ENCODE data around the gene SMTNL2.
A peak's percentile ranks its signal among the peaks of the same experiment; 100 is the strongest.
"Not testable (repeated sequence)": the region's sequence is repeated elsewhere in the genome, so short reads cannot be mapped to it uniquely, and the experiment has no call there.

The SMTNL2 gene

GRCh38 chr17:4639301-4640059 lies 55.2 kb downstream of the SMTNL2 start:
- peak; percentile 9 for DNase-seq

GRCh38 chr17:4640569-4641188 lies 56.4 kb downstream of the SMTNL2 start:
- DNase-seq = not testable (repeated sequence)

GRCh38 chr17:4641297-4642195 lies 57.2 kb downstream of the SMTNL2 start, which contains the start of gene ALOX15:
TSS of gene ALOX15 (minus strand) at chr17:4641678. CDS start at chr17:4641651, 27 bp downstream.
- no peak for DNase-seq

- DNase-seq = no peak
Observed at GRCh38 chr17:4642286-4642685, 58.0 kb downstream of the SMTNL2 start.

GRCh38 chr17:4643676-4644075 lies 59.3 kb downstream of the SMTNL2 start:
- no peak for DNase-seq

GRCh38 chr17:4645642-4646041 lies 61.3 kb downstream of the SMTNL2 start:
- peak; percentile 94 for DNase-seq

- DNase-seq = peak; percentile 85
Observed at GRCh38 chr17:4648741-4649140, 64.4 kb downstream of the SMTNL2 start.

GRCh38 chr17:4652997-4653396 lies 68.7 kb downstream of the SMTNL2 start:
- DNase-seq = no peak

- not testable (repeated sequence) for DNase-seq
Observed at GRCh38 chr17:4655933-4656332, 71.6 kb downstream of the SMTNL2 start.

GRCh38 chr17:4657678-4658077 lies 73.3 kb downstream of the SMTNL2 start:
- DNase-seq = peak; percentile 14
